Naive B cell (primary cell): ENCODE measurements around the gene FAM20A. TPM values are rescaled to one million over a fixed set of nuclear protein-coding genes. Genes with fewer than 3 reads are reported as not detected.
"Not testable (repeated sequence)": the region's sequence is repeated elsewhere in the genome, so short reads cannot be mapped to it uniquely, and the experiment has no call there.

Experiments
- ATAC-seq, 2 donors: fragments of 150-1000 bp; cut with Tn5 transposase; 2 replicates each; pipeline ENCODE4 v1.10.0; 2021; ENCODE audit warnings: low read depth in 2 of 2, mild to moderate bottlenecking in 2 of 2, moderate library complexity in 2 of 2
- DNase-seq: peaks from one replicate; pipeline ENCODE4 v3.0.0; 2022
- H3K27ac Mint-ChIP-seq, 6 donors: one replicate each; pipeline ENCODE4 v1.8.0; 2020 to 2022; ENCODE audit warnings: mild to moderate bottlenecking in 6 of 6, mixed read lengths in 6 of 6, moderate library complexity in 5 of 6, inconsistent platforms in 2 of 6
- H3K27me3 Mint-ChIP-seq, 3 donors: one replicate each; pipeline ENCODE4 v1.8.0; 2021 to 2022; ENCODE audit warnings: mixed read lengths in 3 of 3, mild to moderate bottlenecking in 1 of 3
- H3K36me3 Mint-ChIP-seq, 2 donors: one replicate each; pipeline ENCODE4 v1.8.0; 2020 to 2022; ENCODE audit warnings: mixed read lengths in 2 of 2, inconsistent platforms in 1 of 2, mild to moderate bottlenecking in 1 of 2
- H3K4me1 Mint-ChIP-seq, 3 donors: one replicate each; pipeline ENCODE4 v1.8.0; 2020 to 2022; ENCODE audit warnings: mixed read lengths in 3 of 3, inconsistent platforms in 1 of 3, mild to moderate bottlenecking in 1 of 3, moderate library complexity in 1 of 3
- H3K4me3 Mint-ChIP-seq, 8 donors: one replicate each; pipeline ENCODE4 v1.8.0; 2020 to 2022; ENCODE audit warnings: mild to moderate bottlenecking in 8 of 8, mixed read lengths in 8 of 8, moderate library complexity in 8 of 8, inconsistent platforms in 2 of 8
- H3K9me3 Mint-ChIP-seq, 7 donors: one replicate each; pipeline ENCODE4 v1.8.0; 2020 to 2022; ENCODE audit warnings: mixed read lengths in 7 of 7, mild to moderate bottlenecking in 5 of 7, inconsistent platforms in 2 of 7, moderate library complexity in 1 of 7
- polyA plus RNA-seq, 6 donors: library from polyadenylated mRNA; unstranded; fragments of 300-500 nt; fragmentation: Illumina TruSeq; gene quantifications; one replicate each; pipeline ENCODE4 v1.2.3, GENCODE V29; 2021; ENCODE audit warnings: low read depth in 6 of 6

The FAM20A gene
- polyA plus RNA-seq, 6 donors from 2014 or later: 0.11 to 0.13 TPM; not detected in 4

GRCh38 chr17:68535922-68536321 is 65.2 kb downstream of the FAM20A start:
- H3K4me1 Mint-ChIP-seq: peaks cover 0 to 7% (median 3%) of the 10 kb centered on the region in 3 donors
- no peaks in the 10 kb centered on the region for H3K27me3 Mint-ChIP-seq
- H3K27ac Mint-ChIP-seq: peak overlapping the region in 2 of 6 donors; percentile 26 to 33
- DNase-seq: no peak
- no peaks in the 10 kb centered on the region for H3K9me3 Mint-ChIP-seq
- H3K4me3 Mint-ChIP-seq: no peak overlapping the region
- peaks cover 7 to 21% of the 10 kb centered on the region in 2 donors for H3K36me3 Mint-ChIP-seq
- ATAC-seq: no peak

- H3K36me3 Mint-ChIP-seq: peaks cover 17 to 22% of the 10 kb centered on the region in 2 donors
- no peak for DNase-seq
- peaks cover 0 to 6% (median 0%) of the 10 kb centered on the region in 3 donors for H3K4me1 Mint-ChIP-seq
- H3K9me3 Mint-ChIP-seq: no peaks in the 10 kb centered on the region
- peak overlapping the region in 1 of 6 donors; percentile 76 for H3K27ac Mint-ChIP-seq
- H3K27me3 Mint-ChIP-seq: no peaks in the 10 kb centered on the region
- ATAC-seq: no peak
- no peak overlapping the region for H3K4me3 Mint-ChIP-seq
Measured at GRCh38 chr17:68534695-68535088, 66.5 kb downstream of the FAM20A start.

GRCh38 chr17:68533887-68534694 is 67.1 kb downstream of the FAM20A start:
- Mint-ChIP-seq H3K27me3 (no peaks in the 10 kb centered on the region), H3K27ac (peak overlapping the region in 3 of 6 donors; percentile 27 to 82 (median 47)), H3K4me1 (peaks cover 0 to under 1% (median 0%) of the 10 kb centered on the region in 3 donors), H3K9me3 (no peaks in the 10 kb centered on the region), H3K4me3 (no peak overlapping the region), H3K36me3 (peaks cover 21 to 22% of the 10 kb centered on the region in 2 donors)
- no peak for ATAC-seq
- no peak for DNase-seq

- Mint-ChIP-seq H3K27me3 (no peaks in the 10 kb centered on the region), H3K27ac (no peak overlapping the region), H3K4me1 (no peaks in the 10 kb centered on the region), H3K36me3 (peaks cover 28 to 35% of the 10 kb centered on the region in 2 donors), H3K9me3 (no peaks in the 10 kb centered on the region), H3K4me3 (no peak overlapping the region)
- DNase-seq: no peak
- ATAC-seq: no peak
Measured at GRCh38 chr17:68532826-68533225, 68.3 kb downstream of the FAM20A start.

- Mint-ChIP-seq H3K9me3 (no peaks in the 10 kb centered on the region), H3K4me3 (no peak overlapping the region), H3K27me3 (no peaks in the 10 kb centered on the region), H3K27ac (peak overlapping the region in 2 of 6 donors; percentile 2 to 70), H3K36me3 (peaks cover 28 to 39% of the 10 kb centered on the region in 2 donors), H3K4me1 (no peaks in the 10 kb centered on the region)
- ATAC-seq (no peak), DNase-seq (no peak)
Measured at GRCh38 chr17:68531252-68531651, 69.9 kb downstream of the FAM20A start.

GRCh38 chr17:68527314-68527713 is 73.9 kb downstream of the FAM20A start:
- no peak overlapping the region for H3K4me3 Mint-ChIP-seq
- peaks cover 28 to 43% of the 10 kb centered on the region in 2 donors for H3K36me3 Mint-ChIP-seq
- H3K4me1 Mint-ChIP-seq: peaks cover 0 to 3% (median 0%) of the 10 kb centered on the region in 3 donors
- no peaks in the 10 kb centered on the region for H3K27me3 Mint-ChIP-seq
- DNase-seq (no peak), ATAC-seq (no peak)
- peak overlapping the region in 2 of 6 donors; percentile 30 to 33 for H3K27ac Mint-ChIP-seq
- no peaks in the 10 kb centered on the region for H3K9me3 Mint-ChIP-seq

- H3K4me3 Mint-ChIP-seq: no peak overlapping the region
- no peak for ATAC-seq
- peaks cover 0 to 3% (median 0%) of the 10 kb centered on the region in 3 donors for H3K4me1 Mint-ChIP-seq
- H3K27ac Mint-ChIP-seq: peak overlapping the region in 1 of 6 donors; percentile 41
- peaks cover 27 to 43% of the 10 kb centered on the region in 2 donors for H3K36me3 Mint-ChIP-seq
- no peaks in the 10 kb centered on the region for H3K27me3 Mint-ChIP-seq
- H3K9me3 Mint-ChIP-seq: no peaks in the 10 kb centered on the region
- no peak for DNase-seq
Measured at GRCh38 chr17:68526548-68526947, 74.6 kb downstream of the FAM20A start.

GRCh38 chr17:68522266-68522665 is 78.9 kb downstream of the FAM20A start:
- Mint-ChIP-seq H3K27me3 (no peaks in the 10 kb centered on the region), H3K9me3 (no peaks in the 10 kb centered on the region), H3K36me3 (peaks cover 14 to 37% of the 10 kb centered on the region in 2 donors), H3K4me3 (no peak overlapping the region), H3K27ac (peak overlapping the region in 1 of 6 donors; percentile 56), H3K4me1 (peaks cover 16 to 19% (median 17%) of the 10 kb centered on the region in 3 donors)
- ATAC-seq: no peak
- no peak for DNase-seq

GRCh38 chr17:68519911-68520310 is 81.3 kb downstream of the FAM20A start:
- Mint-ChIP-seq H3K9me3 (no peaks in the 10 kb centered on the region), H3K27me3 (no peaks in the 10 kb centered on the region), H3K4me1 (peaks cover 21 to 33% (median 27%) of the 10 kb centered on the region in 3 donors), H3K4me3 (no peak overlapping the region), H3K36me3 (peaks cover 25 to 34% of the 10 kb centered on the region in 2 donors), H3K27ac (peak overlapping the region in 1 of 6 donors; percentile 62)
- DNase-seq: no peak
- ATAC-seq: no peak

GRCh38 chr17:68519051-68519450 is 82.1 kb downstream of the FAM20A start:
- peak overlapping the region in 5 of 6 donors; percentile 54 to 92 (median 80) for H3K27ac Mint-ChIP-seq
- not testable (repeated sequence) for ATAC-seq, H3K27me3 Mint-ChIP-seq, H3K9me3 Mint-ChIP-seq, DNase-seq
- peaks cover 25 to 30% of the 10 kb centered on the region in 2 donors for H3K36me3 Mint-ChIP-seq
- peak overlapping the region in 1 of 8 donors; percentile 10 for H3K4me3 Mint-ChIP-seq
- peaks cover 30 to 42% (median 35%) of the 10 kb centered on the region in 3 donors for H3K4me1 Mint-ChIP-seq

- ATAC-seq (no peak), DNase-seq (no peak)
- Mint-ChIP-seq H3K4me1 (peaks cover 38 to 50% (median 43%) of the 10 kb centered on the region in 3 donors), H3K36me3 (peaks cover 26% of the 10 kb centered on the region in 2 donors), H3K9me3 (no peaks in the 10 kb centered on the region), H3K27me3 (no peaks in the 10 kb centered on the region), H3K27ac (peak overlapping the region in 2 of 6 donors; percentile 80 to 92), H3K4me3 (no peak overlapping the region)
Measured at GRCh38 chr17:68518063-68518815, 82.9 kb downstream of the FAM20A start.

GRCh38 chr17:68517605-68518004 is 83.6 kb downstream of the FAM20A start:
- not testable (repeated sequence) for H3K9me3 Mint-ChIP-seq, DNase-seq, H3K4me3 Mint-ChIP-seq, ATAC-seq, H3K27me3 Mint-ChIP-seq
- Mint-ChIP-seq H3K27ac (peak overlapping the region in 1 of 6 donors; percentile 80), H3K36me3 (peaks cover 22 to 33% of the 10 kb centered on the region in 2 donors), H3K4me1 (peaks cover 43 to 56% (median 48%) of the 10 kb centered on the region in 3 donors)

GRCh38 chr17:68516732-68517131 is 84.4 kb downstream of the FAM20A start:
- peaks cover 20 to 33% of the 10 kb centered on the region in 2 donors for H3K36me3 Mint-ChIP-seq
- DNase-seq: no peak
- H3K9me3 Mint-ChIP-seq: peaks cover 0 to 2% (median 0%) of the 10 kb centered on the region in 7 donors
- ATAC-seq: no peak
- peak overlapping the region in 1 of 6 donors; percentile 80 for H3K27ac Mint-ChIP-seq
- H3K27me3 Mint-ChIP-seq: no peaks in the 10 kb centered on the region
- H3K4me1 Mint-ChIP-seq: peaks cover 48 to 56% (median 50%) of the 10 kb centered on the region in 3 donors
- no peak overlapping the region for H3K4me3 Mint-ChIP-seq
